Measurements from ENCODE around the gene TRPM2. TPM values are rescaled to one million over a fixed set of nuclear protein-coding genes. Genes with fewer than 3 reads are reported as not detected.

TRPM2 gene
- total RNA-seq = 1 to 10 TPM; 1.6 to 2.7 TPM

GRCh38 chr21:44353191-44353970 is at the start of gene TRPM2:
TSS of gene TRPM2 (plus strand) at chr21:44353621. CDS start at chr21:44353701, 80 bp downstream.
- 68% methylated on average over 20 of the region's 21 CpGs for WGBS
- no peak within 1 kb of the TSS for H3K27ac ChIP-seq
- no peaks in the 10 kb centered on the region for H3K36me3 ChIP-seq
- no peak within 1 kb of the TSS for H3K4me3 ChIP-seq
- peaks cover 14% of the 10 kb centered on the region for H3K27me3 ChIP-seq (replicated peaks; ENCODE audit: insufficient read depth)
- H3K4me1 ChIP-seq (replicated peaks) = peaks cover 10% of the 10 kb centered on the region
- TF ChIP-seq POLR2AphosphoS5 (IDR thresholded peaks at IDR 0.05) = no peak
- TF ChIP-seq CTCF (IDR thresholded peaks at IDR 0.05) = no peak
- TF ChIP-seq POLR2A (IDR thresholded peaks at IDR 0.05) = no peak
- H3K9me3 ChIP-seq = no peaks in the 10 kb centered on the region
- intact Hi-C loops (cut with DNase I) = no loop called here
- DNase-seq (ENCODE audit: low spot score) = no peak

- Histone ChIP-seq H3K4me3 (no peak overlapping the region), H3K9me3 (no peaks in the 10 kb centered on the region), H3K27ac (peak overlapping the region in 1 of 2 donors; percentile 18), H3K27me3 (replicated peaks; ENCODE audit: insufficient read depth) (no peaks in the 10 kb centered on the region), H3K36me3 (no peaks in the 10 kb centered on the region), H3K4me1 (replicated peaks) (peaks cover 13% of the 10 kb centered on the region)
- no peak for TF ChIP-seq POLR2AphosphoS5 (IDR thresholded peaks at IDR 0.05)
- WGBS = 70% methylated on average over 16 of the region's 16 CpGs
- intact Hi-C loops (cut with DNase I) = no loop called here
- DNase-seq (ENCODE audit: low spot score) = no peak
Measured at GRCh38 chr21:44304011-44304616, 49.3 kb upstream of the TRPM2 start.

GRCh38 chr21:44304877-44305293 is 48.5 kb upstream of the TRPM2 start:
- H3K27ac ChIP-seq = no peak overlapping the region
- WGBS = 21% methylated on average over 8 of the region's 8 CpGs
- no peak overlapping the region for H3K4me3 ChIP-seq
- DNase-seq (ENCODE audit: low spot score) = peak; percentile 33
- intact Hi-C loops (cut with DNase I) = no loop called here
- H3K27me3 ChIP-seq (replicated peaks; ENCODE audit: insufficient read depth) = no peaks in the 10 kb centered on the region
- TF ChIP-seq POLR2A (IDR thresholded peaks at IDR 0.05) (no peak), CTCF (IDR thresholded peaks at IDR 0.05) (peak in 3 of 4 experiments; percentile 42 to 60 (median 54)), POLR2AphosphoS5 (IDR thresholded peaks at IDR 0.05) (no peak)
- peaks cover 8% of the 10 kb centered on the region for H3K4me1 ChIP-seq (replicated peaks)
- H3K9me3 ChIP-seq = no peaks in the 10 kb centered on the region
- no peaks in the 10 kb centered on the region for H3K36me3 ChIP-seq

GRCh38 chr21:44305691-44306090 is 47.7 kb upstream of the TRPM2 start:
- Histone ChIP-seq H3K27ac (no peak overlapping the region), H3K4me1 (replicated peaks) (peaks cover 8% of the 10 kb centered on the region)

More at GRCh38 chr21:44305691-44306090, 47.7 kb upstream of the TRPM2 start:
- WGBS = 77% methylated on average over 9 of the region's 9 CpGs
- intact Hi-C loops (cut with DNase I) = no loop called here
- Histone ChIP-seq H3K27me3 (replicated peaks; ENCODE audit: insufficient read depth) (no peaks in the 10 kb centered on the region), H3K9me3 (no peaks in the 10 kb centered on the region), H3K36me3 (no peaks in the 10 kb centered on the region), H3K4me3 (no peak overlapping the region)
- DNase-seq (ENCODE audit: low spot score) = no peak
- TF ChIP-seq POLR2A (IDR thresholded peaks at IDR 0.05) (no peak), CTCF (IDR thresholded peaks at IDR 0.05) (no peak), POLR2AphosphoS5 (IDR thresholded peaks at IDR 0.05) (no peak)

Measured in prostate gland (tissue), 2 donors.